ENCODE data around the gene ANKS1A.

Gene ANKS1A

GRCh38 chr6:35077713-35078105 lies 188.7 kb downstream of the ANKS1A start:
- TF ChIP-seq CTCF (IDR thresholded peaks at IDR 0.05; ENCODE audit: insufficient read depth, missing control alignments) = no peak
- DNase-seq (ENCODE audit: insufficient read length, low spot score) (no peak), FAIRE-seq (no peak)

GRCh38 chr6:35078226-35078850 lies 189.3 kb downstream of the ANKS1A start:
- no peak for FAIRE-seq

GRCh38 chr6:35078896-35079295 lies 189.8 kb downstream of the ANKS1A start:
- FAIRE-seq = no peak
- TF ChIP-seq CTCF (IDR thresholded peaks at IDR 0.05; ENCODE audit: insufficient read depth, missing control alignments) = no peak
- no peak for DNase-seq (ENCODE audit: insufficient read length, low spot score)

More at GRCh38 chr6:35078226-35078850, 189.3 kb downstream of the ANKS1A start:
- no peak for DNase-seq (ENCODE audit: insufficient read length, low spot score)
- no peak for TF ChIP-seq CTCF (IDR thresholded peaks at IDR 0.05; ENCODE audit: insufficient read depth, missing control alignments)

- DNase-seq (ENCODE audit: insufficient read length, low spot score) (no peak), FAIRE-seq (no peak)
- no peak for TF ChIP-seq CTCF (IDR thresholded peaks at IDR 0.05; ENCODE audit: insufficient read depth, missing control alignments)
These were observed 190.4 kb downstream of the ANKS1A start for GRCh38 chr6:35079311-35080000.

GRCh38 chr6:35080016-35080680 lies 191.1 kb downstream of the ANKS1A start:
- no peak for TF ChIP-seq CTCF (IDR thresholded peaks at IDR 0.05; ENCODE audit: insufficient read depth, missing control alignments)
- no peak for FAIRE-seq

GRCh38 chr6:35080821-35081425 lies 191.9 kb downstream of the ANKS1A start:
- no peak for DNase-seq (ENCODE audit: insufficient read length, low spot score)
- no peak for FAIRE-seq
- TF ChIP-seq CTCF (IDR thresholded peaks at IDR 0.05; ENCODE audit: insufficient read depth, missing control alignments) = no peak

More at GRCh38 chr6:35080016-35080680, 191.1 kb downstream of the ANKS1A start:
- DNase-seq (ENCODE audit: insufficient read length, low spot score) = no peak
